K562 (cell line): ENCODE measurements around the gene CBX4. TPM values are rescaled to one million over a fixed set of nuclear protein-coding genes. Genes with fewer than 3 reads are reported as not detected.

ENCODE experiments used
- EWSR1 ChIP-seq: fragments of 450-650 bp; IDR thresholded peaks from 2 replicates; pipeline ENCODE4 v1.6.1; 2018; ENCODE audit warnings: borderline replicate concordance, mild to moderate bottlenecking, low read depth, moderate library complexity; ENCODE audit not compliant: partially characterized antibody
- NCOR1 ChIP-seq: fragments of 450-650 bp; IDR thresholded peaks from 2 replicates; pipeline ENCODE4 v1.6.1; 2016; ENCODE audit warnings: mild to moderate bottlenecking, moderate library complexity
- SMARCA4 ChIP-seq: fragments of 450-650 bp; IDR thresholded peaks from 2 replicates; pipeline ENCODE4 v1.6.1; 2016
- SOX6 ChIP-seq: fragments of 450-650 bp; IDR thresholded peaks from 2 replicates; pipeline ENCODE4 v1.6.1; 2014; ENCODE audit warnings: mild to moderate bottlenecking
- TCF3 ChIP-seq: sonication (generic); formaldehyde crosslinking; IDR thresholded peaks from 2 replicates; pipeline ENCODE4 v1.4.0; 2020; ENCODE audit warnings: mild to moderate bottlenecking, missing genetic modification reagents
- polyA plus RNA-seq, 8 experiments: library from polyadenylated mRNA; depleted of rRNA in 4 of 8; stranded (reverse) in 5 of 8; unstranded in 3 of 8; fragments of >200 nt; fragmentation: Nextera tagmentation in 2 of 8; fragmentation: Illumina TruSeq in 1 of 8; extraction: Ambion mirVana in 2 of 8; extraction: Trizol in 1 of 8; gene quantifications; 2 replicates each; pipeline versions ENCODE4 v1.2.1 to v1.2.3, GENCODE V29; 2011 to 2014; ENCODE audit warnings: inconsistent platforms in 1 of 8, missing spikeins in 1 of 8
- total RNA-seq, 7 experiments: library from RNA; depleted of rRNA in 6 of 7; stranded (reverse); fragments of >200 nt in 6 of 7; fragmentation: Illumina TruSeq in 2 of 7; extraction: Trizol in 2 of 7; gene quantifications; 2 replicates each; pipeline versions ENCODE4 v1.2.1 to v1.2.3, GENCODE V29; 2011 to 2021; ENCODE audit warnings: low replicate concordance in 1 of 7
- TF ChIP-seq, protein P1 (sequence below): fragments of 250-450 bp; sonication (Bioruptor Pico); IDR thresholded peaks from 2 replicates; pipeline ENCODE4 v1.4.0; 2020
- TF ChIP-seq, protein P2 (sequence below): sonication (generic); formaldehyde crosslinking; IDR thresholded peaks from 2 replicates; pipeline ENCODE4 v1.8.1; 2023; ENCODE audit warnings: mild to moderate bottlenecking, missing genetic modification reagents

The CBX4 gene
- total and polyA plus RNA-seq, 9 of the 15 experiments (the other 6 are each of a cell fraction or from before 2014, with no cell fraction given): 0.98 to 50.5 (median 10.0) TPM

DNA sequence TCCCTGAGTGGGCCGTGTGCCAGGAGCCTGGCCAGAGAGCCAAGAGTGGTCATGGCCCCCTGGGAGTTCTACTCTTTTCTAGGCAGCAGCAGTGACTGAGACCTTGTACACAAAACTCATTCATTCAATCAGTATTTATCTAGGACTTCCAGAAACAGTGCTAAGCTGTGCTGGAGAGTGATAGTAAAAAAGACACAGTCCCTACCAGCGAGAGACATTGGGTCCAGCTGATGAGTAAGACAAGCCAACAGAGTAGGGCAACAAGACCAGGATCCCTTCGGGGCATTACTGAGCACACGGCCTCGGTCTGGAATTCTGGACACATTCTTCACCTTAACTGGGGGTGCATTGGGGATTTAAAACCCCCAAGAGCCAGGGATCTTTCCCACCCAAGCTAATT lies 20.2 kb downstream of the CBX4 start (continued):
- TF ChIP-seq, protein P1, sequence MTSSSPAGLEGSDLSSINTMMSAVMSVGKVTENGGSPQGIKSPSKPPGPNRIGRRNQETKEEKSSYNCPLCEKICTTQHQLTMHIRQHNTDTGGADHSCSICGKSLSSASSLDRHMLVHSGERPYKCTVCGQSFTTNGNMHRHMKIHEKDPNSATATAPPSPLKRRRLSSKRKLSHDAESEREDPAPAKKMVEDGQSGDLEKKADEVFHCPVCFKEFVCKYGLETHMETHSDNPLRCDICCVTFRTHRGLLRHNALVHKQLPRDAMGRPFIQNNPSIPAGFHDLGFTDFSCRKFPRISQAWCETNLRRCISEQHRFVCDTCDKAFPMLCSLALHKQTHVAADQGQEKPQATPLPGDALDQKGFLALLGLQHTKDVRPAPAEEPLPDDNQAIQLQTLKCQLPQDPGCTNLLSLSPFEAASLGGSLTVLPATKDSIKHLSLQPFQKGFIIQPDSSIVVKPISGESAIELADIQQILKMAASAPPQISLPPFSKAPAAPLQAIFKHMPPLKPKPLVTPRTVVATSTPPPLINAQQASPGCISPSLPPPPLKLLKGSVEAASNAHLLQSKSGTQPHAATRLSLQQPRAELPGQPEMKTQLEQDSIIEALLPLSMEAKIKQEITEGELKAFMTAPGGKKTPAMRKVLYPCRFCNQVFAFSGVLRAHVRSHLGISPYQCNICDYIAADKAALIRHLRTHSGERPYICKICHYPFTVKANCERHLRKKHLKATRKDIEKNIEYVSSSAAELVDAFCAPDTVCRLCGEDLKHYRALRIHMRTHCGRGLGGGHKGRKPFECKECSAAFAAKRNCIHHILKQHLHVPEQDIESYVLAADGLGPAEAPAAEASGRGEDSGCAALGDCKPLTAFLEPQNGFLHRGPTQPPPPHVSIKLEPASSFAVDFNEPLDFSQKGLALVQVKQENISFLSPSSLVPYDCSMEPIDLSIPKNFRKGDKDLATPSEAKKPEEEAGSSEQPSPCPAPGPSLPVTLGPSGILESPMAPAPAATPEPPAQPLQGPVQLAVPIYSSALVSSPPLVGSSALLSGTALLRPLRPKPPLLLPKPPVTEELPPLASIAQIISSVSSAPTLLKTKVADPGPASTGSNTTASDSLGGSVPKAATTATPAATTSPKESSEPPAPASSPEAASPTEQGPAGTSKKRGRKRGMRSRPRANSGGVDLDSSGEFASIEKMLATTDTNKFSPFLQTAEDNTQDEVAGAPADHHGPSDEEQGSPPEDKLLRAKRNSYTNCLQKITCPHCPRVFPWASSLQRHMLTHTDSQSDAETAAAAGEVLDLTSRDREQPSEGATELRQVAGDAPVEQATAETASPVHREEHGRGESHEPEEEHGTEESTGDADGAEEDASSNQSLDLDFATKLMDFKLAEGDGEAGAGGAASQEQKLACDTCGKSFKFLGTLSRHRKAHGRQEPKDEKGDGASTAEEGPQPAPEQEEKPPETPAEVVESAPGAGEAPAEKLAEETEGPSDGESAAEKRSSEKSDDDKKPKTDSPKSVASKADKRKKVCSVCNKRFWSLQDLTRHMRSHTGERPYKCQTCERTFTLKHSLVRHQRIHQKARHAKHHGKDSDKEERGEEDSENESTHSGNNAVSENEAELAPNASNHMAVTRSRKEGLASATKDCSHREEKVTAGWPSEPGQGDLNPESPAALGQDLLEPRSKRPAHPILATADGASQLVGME: no peak
- TF ChIP-seq EWSR1: no peak
- TF ChIP-seq SOX6: peak; percentile 58
- TF ChIP-seq TCF3 (CRISPR knock-in tag): peak; percentile 92
- TF ChIP-seq, protein P2, sequence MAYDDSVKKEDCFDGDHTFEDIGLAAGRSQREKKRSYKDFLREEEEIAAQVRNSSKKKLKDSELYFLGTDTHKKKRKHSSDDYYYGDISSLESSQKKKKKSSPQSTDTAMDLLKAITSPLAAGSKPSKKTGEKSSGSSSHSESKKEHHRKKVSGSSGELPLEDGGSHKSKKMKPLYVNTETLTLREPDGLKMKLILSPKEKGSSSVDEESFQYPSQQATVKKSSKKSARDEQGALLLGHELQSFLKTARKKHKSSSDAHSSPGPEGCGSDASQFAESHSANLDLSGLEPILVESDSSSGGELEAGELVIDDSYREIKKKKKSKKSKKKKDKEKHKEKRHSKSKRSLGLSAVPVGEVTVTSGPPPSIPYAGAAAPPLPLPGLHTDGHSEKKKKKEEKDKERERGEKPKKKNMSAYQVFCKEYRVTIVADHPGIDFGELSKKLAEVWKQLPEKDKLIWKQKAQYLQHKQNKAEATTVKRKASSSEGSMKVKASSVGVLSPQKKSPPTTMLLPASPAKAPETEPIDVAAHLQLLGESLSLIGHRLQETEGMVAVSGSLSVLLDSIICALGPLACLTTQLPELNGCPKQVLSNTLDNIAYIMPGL: no peak
- peak; percentile 85 for TF ChIP-seq NCOR1
- peak; percentile 67; the same call in 1 of the 2 replicates for TF ChIP-seq SMARCA4
